HUES64 (cell line): ENCODE results near the gene WDFY4.

Experiments used
- H3K27ac ChIP-seq: 2 replicates; pipeline ENCODE4 v1.7.0; 2013; ENCODE audit warnings: low read depth, low read length, inconsistent platforms
- H3K27me3 ChIP-seq: 2 replicates; pipeline ENCODE4 v1.6.1; 2013; ENCODE audit warnings: mild to moderate bottlenecking, low read length; ENCODE audit not compliant: insufficient read depth
- H3K36me3 ChIP-seq: 2 replicates; pipeline ENCODE4 v1.6.1; 2013; ENCODE audit warnings: mild to moderate bottlenecking, low read length; ENCODE audit not compliant: insufficient read depth
- H3K4me1 ChIP-seq: 2 replicates; pipeline ENCODE4 v1.6.1; 2013; ENCODE audit warnings: mild to moderate bottlenecking, low read length, moderate library complexity; ENCODE audit not compliant: insufficient read depth
- H3K4me3 ChIP-seq: 2 replicates; pipeline ENCODE4 v1.5.1; 2013; ENCODE audit warnings: mild to moderate bottlenecking, low read length, moderate library complexity
- H3K9ac ChIP-seq: 2 replicates; pipeline ENCODE4 v1.6.1; 2013; ENCODE audit warnings: mild to moderate bottlenecking, low read depth, low read length
- H3K9me3 ChIP-seq: 2 replicates; pipeline ENCODE4 v1.6.1; 2013; ENCODE audit warnings: low read depth, low read length; ENCODE audit not compliant: insufficient read depth
- WGBS: fragments of 150-250, 120-280 bp; methylation state at CpG from one replicate; pipeline ENCODE4 v1.1.7; 2013; ENCODE audit warnings: missing lambda C conversion rate; 5-methylcytosine and 5-hydroxymethylcytosine counted together

Gene WDFY4

GRCh38 chr10:48648172-48648942, 36.3 kb upstream of the WDFY4 start:
- H3K4me3 ChIP-seq = no peak overlapping the region
- H3K9ac ChIP-seq = no peak overlapping the region
- H3K9me3 ChIP-seq = no peaks in the 10 kb centered on the region
- no peaks in the 10 kb centered on the region for H3K27me3 ChIP-seq
- no peaks in the 10 kb centered on the region for H3K36me3 ChIP-seq
- WGBS = 90% methylated on average over 12 of the region's 12 CpGs
- no peaks in the 10 kb centered on the region for H3K4me1 ChIP-seq
- no peak overlapping the region for H3K27ac ChIP-seq

- Histone ChIP-seq H3K9ac (no peak overlapping the region), H3K4me3 (no peak overlapping the region), H3K36me3 (no peaks in the 10 kb centered on the region), H3K27ac (no peak overlapping the region), H3K9me3 (no peaks in the 10 kb centered on the region), H3K4me1 (no peaks in the 10 kb centered on the region), H3K27me3 (no peaks in the 10 kb centered on the region)
- WGBS = 93% methylated on average over 7 of the region's 7 CpGs
These were observed 35.2 kb upstream of the WDFY4 start for GRCh38 chr10:48649349-48649944.

- Histone ChIP-seq H3K4me3 (no peak overlapping the region), H3K36me3 (no peaks in the 10 kb centered on the region), H3K27ac (no peak overlapping the region), H3K4me1 (no peaks in the 10 kb centered on the region), H3K9me3 (no peaks in the 10 kb centered on the region), H3K9ac (no peak overlapping the region), H3K27me3 (peaks cover 7% of the 10 kb centered on the region; the same call in 1 of the 2 replicates)
- 93% methylated on average over 2 of the region's 2 CpGs for WGBS
These were observed 33.4 kb upstream of the WDFY4 start for GRCh38 chr10:48651293-48651692.

DNA sequence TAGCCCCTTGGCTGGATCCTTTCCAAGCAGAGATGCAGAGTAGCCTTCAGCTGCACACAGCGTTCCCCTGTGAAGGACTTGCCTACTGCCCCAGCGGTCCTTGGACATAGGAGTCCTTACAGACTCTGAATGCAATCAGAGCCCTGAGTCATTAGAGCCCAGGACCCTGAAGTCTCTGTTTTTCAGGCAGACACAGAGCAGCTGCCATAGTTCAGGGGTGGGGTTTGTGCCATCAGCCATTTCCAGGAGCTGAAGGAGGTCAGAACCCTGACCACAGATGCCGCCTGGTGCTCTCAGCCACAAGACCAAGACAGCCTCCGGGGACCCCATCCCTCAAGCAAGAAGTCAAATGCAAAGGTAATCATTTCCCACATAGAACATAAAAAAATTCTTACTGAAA, 32.8 kb upstream of the WDFY4 start:
- no peak overlapping the region for H3K9ac ChIP-seq
- no peaks in the 10 kb centered on the region for H3K36me3 ChIP-seq
- no peak overlapping the region for H3K4me3 ChIP-seq
- no peak overlapping the region for H3K27ac ChIP-seq
- H3K9me3 ChIP-seq = no peaks in the 10 kb centered on the region
- H3K4me1 ChIP-seq = no peaks in the 10 kb centered on the region
- H3K27me3 ChIP-seq = peaks cover 13% of the 10 kb centered on the region
- WGBS = 94% methylated on average over 4 of the region's 4 CpGs

DNA sequence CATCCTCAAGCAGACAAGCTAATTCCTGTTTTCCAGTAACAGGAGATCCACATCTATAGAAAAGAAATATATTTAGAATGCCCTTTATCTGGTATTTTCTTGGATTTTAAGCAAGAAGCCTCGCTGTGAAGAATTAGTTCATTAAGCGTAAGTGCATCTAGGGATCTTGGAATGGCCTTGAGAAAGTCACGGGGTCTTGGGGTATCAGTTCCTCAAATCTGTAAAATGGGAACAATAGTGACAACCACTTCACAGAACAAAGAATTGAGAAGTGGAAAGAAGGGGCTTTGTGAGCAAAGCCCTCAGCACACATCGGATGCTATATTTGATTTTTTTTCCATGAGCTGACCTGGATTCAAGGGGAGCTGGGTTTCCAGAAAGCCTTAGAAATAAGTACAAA, 32.3 kb upstream of the WDFY4 start:
- Histone ChIP-seq H3K9me3 (no peaks in the 10 kb centered on the region), H3K27ac (no peak overlapping the region), H3K27me3 (peaks cover 18% of the 10 kb centered on the region), H3K9ac (no peak overlapping the region), H3K4me1 (no peaks in the 10 kb centered on the region), H3K4me3 (no peak overlapping the region), H3K36me3 (no peaks in the 10 kb centered on the region)
- WGBS = 97% methylated on average over 4 of the region's 4 CpGs

DNA sequence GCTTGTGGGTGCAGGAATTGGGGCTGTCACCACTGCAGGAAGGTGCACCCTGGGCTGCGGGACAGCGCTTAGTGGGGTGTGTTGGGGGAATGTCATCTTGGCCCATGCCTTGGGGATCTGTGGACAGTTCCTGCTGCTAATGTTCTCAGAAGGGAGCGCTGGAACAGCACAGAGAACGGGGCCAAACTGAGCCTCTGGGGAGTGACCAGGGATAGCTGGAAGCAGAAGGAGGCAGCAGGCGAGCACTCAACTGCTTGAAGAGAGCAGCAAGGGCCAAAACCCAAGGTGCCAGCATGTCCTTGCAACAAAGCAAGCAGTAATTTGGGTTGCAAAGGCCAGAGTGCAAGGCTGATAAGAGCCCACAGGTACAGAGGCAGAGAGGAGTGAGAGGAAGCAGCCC, 31.3 kb upstream of the WDFY4 start:
- peaks cover 21% of the 10 kb centered on the region for H3K27me3 ChIP-seq
- WGBS = 88% methylated on average over 5 of the region's 5 CpGs
- no peak overlapping the region for H3K9ac ChIP-seq

DNA sequence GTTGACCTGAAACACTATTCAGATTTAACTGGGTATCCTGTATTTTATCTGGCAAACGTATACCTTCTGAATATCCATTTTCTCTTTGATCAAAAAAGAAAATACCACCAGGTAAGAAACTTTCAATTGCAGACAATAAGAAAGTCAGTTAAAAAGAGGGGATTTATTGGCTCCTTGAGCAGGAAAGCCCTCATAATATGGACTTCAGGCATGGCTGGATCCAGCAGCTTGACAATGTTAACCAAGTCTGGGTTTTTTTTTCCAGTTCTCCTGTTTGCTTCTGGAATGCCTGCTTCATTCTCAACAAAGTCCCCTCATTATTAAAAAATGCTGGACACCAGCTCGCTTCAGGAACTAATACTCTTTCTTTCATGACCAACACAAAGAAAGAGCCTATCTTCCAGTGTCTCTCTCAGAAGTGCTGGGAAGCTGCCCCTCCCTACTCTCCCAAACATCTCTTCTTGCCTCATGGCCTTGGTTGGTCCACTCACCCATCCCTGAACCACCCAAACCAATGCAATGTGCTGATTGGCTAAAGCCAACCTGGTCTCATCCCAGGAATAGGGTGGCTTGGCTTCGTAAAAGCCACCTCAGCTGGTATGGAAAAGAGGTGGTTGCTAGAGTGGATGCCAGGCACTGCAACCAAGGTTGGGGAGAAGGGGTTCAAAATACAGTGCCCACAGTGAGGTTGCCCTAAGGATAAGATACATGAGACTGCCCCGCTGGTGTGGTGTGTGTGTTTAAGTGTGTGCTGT, 30.6 kb upstream of the WDFY4 start:
- Histone ChIP-seq H3K27ac (no peak overlapping the region), H3K27me3 (peaks cover 21% of the 10 kb centered on the region), H3K36me3 (no peaks in the 10 kb centered on the region), H3K4me3 (no peak overlapping the region), H3K9ac (no peak overlapping the region), H3K9me3 (no peaks in the 10 kb centered on the region), H3K4me1 (no peaks in the 10 kb centered on the region)
- WGBS = 88% methylated on average over 4 of the region's 4 CpGs

More for the DNA sequence above, 31.3 kb upstream of the WDFY4 start:
- Histone ChIP-seq H3K36me3 (no peaks in the 10 kb centered on the region), H3K27ac (no peak overlapping the region), H3K4me3 (no peak overlapping the region), H3K4me1 (no peaks in the 10 kb centered on the region), H3K9me3 (no peaks in the 10 kb centered on the region)

DNA sequence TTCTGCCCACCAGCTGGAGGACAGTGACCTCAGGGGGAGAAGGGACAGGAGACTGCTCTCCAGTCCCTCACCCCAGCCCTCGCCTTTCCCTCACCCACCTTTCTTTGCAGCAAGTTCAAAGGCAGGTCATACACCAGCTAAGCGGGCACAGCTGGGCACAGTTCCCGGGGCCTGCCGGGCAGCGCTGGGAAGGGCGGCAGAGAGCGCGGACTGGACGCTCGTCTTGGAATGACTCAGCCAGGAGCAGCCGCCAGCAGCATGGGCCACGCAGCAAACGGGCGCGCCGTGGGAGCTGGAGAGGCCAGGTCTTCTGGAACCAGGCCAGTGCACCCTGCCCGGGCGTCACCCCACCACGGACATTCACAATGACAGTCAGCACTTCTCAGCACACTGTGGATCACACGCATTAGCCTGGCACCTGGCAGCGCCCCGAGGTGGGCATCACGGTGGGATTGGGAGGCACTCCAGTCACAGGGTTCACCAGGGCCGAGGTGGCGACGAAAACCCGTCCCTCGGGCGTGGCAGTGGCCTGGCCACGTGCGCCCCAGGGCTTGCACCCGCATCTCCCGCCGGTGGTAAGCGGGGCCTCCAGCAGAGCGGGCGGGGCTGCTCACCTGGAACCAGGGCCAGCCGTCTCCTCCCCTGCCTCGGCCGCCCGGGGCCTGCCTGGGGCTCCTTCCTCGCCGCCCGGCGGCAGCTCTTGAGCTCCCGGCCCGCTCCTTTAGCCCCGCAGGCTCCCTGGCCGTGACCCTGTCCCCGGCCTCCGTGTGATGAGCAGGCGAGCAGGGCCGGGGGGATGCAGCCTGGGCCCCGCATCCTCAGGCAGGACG, 29.0 kb upstream of the WDFY4 start:
- peak overlapping the region; percentile 58 for H3K4me3 ChIP-seq
- H3K27ac ChIP-seq = no peak overlapping the region
- H3K9me3 ChIP-seq = no peaks in the 10 kb centered on the region
- no peaks in the 10 kb centered on the region for H3K4me1 ChIP-seq
- H3K36me3 ChIP-seq = no peaks in the 10 kb centered on the region
- 56% methylated on average over 55 of the region's 55 CpGs for WGBS
- peaks cover 21% of the 10 kb centered on the region for H3K27me3 ChIP-seq
- H3K9ac ChIP-seq = no peak overlapping the region; the same call in 1 of the 2 replicates

DNA sequence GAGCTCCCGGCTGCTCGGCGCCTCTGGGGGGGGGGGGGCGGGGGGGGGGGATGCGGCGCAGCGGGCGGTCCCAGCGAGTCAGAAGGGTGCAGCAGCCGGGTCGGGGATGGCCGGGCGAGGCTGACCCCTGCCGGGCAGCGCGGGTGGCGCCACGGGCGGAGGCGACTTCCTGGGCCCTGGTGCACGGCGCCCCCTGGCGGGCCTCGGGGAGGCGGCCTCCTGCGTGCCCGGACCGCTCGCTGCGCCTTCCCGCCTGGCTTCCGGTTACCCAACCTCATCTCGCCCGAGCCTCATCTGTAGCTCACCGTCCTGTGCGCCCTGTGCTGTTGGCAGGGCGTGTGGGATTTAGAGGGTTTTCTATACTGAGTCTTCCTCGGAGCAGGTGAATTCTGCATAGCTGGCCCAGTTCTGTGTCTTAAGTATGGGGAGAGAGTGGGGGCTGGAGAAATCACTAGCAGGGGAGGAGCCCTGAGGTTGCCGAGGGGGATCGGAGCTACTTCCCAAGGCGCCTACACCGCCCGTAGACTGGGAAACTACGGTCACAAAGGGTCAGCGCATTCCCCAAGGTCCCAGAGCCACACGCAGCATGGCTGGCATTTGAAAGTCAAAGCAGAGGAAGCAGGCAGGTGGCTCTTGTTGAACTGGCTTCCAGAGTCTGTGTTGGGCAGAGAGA, 28.3 kb upstream of the WDFY4 start:
- 2% methylated on average over 45 of the region's 46 CpGs for WGBS
- H3K27ac ChIP-seq = no peak overlapping the region
- no peaks in the 10 kb centered on the region for H3K4me1 ChIP-seq
- H3K27me3 ChIP-seq = peaks cover 21% of the 10 kb centered on the region
- peak overlapping the region; percentile 58 for H3K4me3 ChIP-seq
- H3K36me3 ChIP-seq = no peaks in the 10 kb centered on the region
- H3K9me3 ChIP-seq = no peaks in the 10 kb centered on the region
- H3K9ac ChIP-seq = peak overlapping the region; percentile 48; the same call in 1 of the 2 replicates

DNA sequence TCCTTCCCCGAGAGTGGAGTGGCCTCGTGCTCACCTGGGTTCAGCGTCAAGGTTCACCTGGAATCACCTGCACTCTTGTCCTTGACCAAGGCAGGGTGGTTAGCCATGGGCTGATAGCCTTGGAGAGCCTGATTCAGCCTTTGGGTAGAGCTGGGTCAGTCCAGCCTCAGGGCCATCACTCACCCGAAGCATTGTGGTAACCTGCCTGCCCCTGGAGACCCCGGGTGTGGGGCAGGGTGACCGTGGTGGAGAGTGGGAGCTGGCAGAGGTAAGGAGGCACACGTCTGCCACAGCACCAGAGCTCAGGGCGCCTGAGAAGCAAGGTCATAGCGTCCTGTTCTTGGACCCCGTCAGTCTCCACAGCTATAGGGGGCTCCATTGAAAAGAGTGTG, 27.8 kb upstream of the WDFY4 start:
- peak overlapping the region; percentile 48; the same call in 1 of the 2 replicates for H3K9ac ChIP-seq
- 67% methylated on average over 10 of the region's 10 CpGs for WGBS

More for the DNA sequence above, 27.8 kb upstream of the WDFY4 start:
- H3K36me3 ChIP-seq = no peaks in the 10 kb centered on the region
- H3K9me3 ChIP-seq = no peaks in the 10 kb centered on the region
- H3K4me3 ChIP-seq = peak overlapping the region; percentile 58
- peaks cover 21% of the 10 kb centered on the region for H3K27me3 ChIP-seq
- H3K27ac ChIP-seq = no peak overlapping the region
- no peaks in the 10 kb centered on the region for H3K4me1 ChIP-seq
